Activated effector memory CD4-positive, alpha-beta T cell treated with Interleukin-2 at 50 U/mL for 16 hours (primary cell): ENCODE measurements around the gene MAST4.
"Not testable (repeated sequence)": the region's sequence is repeated elsewhere in the genome, so short reads cannot be mapped to it uniquely, and the experiment has no call there.

Experiments
- DNase-seq: peaks from one replicate; pipeline ENCODE4 v3.0.0-alpha.2; 2020

The MAST4 gene

DNA sequence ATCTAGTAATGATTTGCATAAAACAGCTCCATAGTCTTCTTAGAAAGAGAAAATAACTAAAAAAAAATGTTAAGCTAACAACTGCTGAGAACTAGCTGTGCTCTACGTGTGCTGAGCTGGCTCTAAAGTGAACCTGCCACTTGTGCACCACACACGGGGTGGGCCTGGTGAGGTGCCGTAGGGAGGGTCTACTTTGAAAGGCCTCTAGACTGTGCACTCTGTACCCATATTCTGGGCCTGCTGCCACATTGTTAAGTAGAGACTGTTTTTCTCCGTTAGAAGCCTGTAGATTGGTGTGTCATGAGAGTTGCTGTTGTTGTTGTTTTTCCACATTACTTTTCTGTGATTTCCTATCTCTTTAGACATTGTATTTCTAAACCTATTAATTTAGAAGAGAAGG, 506.5 kb downstream of the MAST4 start:
- no peak for DNase-seq

DNA sequence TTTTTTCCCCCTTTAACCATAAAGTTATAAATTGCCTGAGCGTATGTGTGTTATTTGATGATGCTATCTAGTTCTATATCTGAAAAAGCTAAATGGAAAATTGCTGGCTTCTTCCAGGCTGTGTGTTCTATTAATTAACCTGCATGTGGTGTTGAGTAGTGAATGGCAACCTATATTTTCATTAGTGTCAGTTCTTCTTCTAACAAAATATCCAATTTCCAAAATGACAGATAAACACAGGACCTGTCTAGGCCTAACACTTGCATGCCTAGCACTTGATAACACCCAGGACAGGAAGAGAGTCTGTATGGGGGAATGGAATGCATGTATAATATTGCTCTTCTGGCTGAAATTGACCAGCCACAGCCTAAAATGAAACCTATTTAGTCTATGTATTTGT, 508.7 kb downstream of the MAST4 start:
- no peak for DNase-seq

DNA sequence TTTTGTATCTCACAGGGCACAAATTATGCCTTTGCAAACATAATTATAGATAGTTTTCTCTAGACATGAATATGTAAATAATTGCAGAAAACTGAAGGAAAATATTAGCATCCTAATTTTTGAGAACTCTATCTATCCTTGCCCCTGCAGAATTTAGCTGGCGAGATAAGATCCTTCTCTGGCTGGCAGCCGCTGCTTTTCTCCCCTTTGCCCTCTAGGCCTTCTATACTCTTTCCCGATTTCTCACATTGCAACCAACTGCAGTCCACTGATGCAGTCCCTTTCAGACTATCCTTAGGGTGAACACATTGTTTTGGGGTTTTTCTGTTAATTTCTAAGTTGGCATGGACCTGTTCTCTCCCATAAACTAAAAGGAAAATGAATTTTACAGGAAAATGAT, 509.1 kb downstream of the MAST4 start:
- DNase-seq, result no peak

DNA sequence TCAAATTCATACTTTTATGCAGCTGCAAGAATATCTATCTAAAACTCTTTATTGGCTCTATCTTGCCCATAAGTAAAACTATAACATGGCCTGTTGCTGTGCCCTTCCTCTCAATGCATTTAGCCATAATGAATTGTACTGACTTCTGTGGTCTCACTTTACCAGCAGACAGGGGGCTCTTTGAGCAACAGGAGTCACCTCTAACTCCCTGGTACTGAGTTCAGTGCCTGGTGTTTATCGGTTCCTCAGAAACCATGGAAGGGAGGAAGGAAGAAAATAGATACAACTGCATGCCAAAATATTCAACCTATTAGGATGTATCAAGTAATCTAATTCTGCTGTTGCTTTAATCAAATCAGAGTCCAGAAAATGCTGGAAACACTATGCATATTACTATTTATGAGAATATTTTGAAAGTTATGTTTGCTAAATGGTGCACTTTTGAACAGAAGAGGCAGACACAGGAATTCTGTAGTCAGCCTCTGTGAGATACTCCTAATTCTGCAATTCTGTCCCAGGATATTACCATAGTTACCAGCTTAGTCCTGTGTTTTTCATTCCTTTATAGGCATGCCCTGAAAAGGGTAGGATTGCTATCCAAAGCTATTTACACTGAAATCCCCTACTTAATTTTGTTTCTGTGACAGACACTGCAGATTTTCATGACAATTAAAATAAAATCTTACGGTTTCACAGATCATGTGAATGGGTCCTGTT, 510.6 kb downstream of the MAST4 start:
- DNase-seq, result no peak

DNA sequence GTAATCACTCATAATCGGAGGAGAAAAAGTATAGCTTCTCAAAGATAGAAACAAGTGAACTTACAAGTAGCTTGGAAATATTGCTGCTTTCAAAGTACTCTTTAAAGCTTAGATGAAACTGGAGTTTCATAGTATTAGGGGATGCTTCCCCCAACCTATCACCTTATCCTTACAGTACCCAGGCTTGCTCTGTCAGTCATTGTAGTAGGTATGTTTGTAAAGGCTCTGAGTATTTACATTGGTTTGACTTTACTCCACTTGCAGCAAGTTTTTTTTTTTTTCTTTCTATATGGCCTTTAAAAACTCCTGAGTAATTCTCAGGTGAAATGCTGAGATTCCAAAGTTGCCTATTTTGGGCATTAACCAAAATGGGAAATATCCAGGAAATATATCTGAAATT, 515.6 kb downstream of the MAST4 start:
- DNase-seq, result no peak

DNA sequence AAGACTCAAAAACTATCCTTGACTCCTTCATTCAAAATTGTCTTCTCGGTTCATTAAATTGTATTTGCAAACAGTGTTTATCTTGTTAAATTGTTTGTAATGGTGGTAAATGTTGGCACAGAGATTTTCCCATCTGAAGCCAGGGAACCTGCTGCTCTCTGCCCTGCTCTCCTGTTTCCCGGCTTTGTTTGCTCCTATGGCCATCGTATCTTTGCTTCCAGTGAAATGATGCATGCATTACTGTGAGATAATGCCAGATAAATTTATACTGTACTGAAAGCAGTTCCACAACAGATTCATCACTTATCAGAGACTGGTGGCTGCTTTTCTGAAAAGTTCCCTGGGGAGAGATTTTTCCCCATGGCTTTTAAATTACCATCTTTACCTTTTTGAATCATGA, 519.1 kb downstream of the MAST4 start:
- DNase-seq, result no peak

DNA sequence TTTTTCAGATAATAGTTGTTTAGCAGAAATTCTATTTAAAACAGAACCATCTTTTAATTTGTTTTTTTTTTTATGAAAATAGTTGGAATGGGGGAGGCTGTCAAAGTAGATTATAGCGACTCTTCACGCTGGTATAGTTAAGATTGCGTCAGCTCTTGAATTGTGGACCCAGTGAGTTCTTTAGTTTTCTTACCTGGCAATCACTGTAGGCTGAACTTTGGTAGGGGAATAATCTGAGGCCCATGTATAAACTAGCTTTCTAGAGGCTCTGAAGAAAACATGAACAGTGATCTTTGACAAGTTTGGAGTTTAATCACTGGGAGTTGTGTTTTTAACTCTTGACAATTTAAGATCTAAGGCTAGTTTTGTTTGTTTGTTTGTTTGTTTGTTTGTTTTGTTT, 519.6 kb downstream of the MAST4 start:
- no peak for DNase-seq

DNA sequence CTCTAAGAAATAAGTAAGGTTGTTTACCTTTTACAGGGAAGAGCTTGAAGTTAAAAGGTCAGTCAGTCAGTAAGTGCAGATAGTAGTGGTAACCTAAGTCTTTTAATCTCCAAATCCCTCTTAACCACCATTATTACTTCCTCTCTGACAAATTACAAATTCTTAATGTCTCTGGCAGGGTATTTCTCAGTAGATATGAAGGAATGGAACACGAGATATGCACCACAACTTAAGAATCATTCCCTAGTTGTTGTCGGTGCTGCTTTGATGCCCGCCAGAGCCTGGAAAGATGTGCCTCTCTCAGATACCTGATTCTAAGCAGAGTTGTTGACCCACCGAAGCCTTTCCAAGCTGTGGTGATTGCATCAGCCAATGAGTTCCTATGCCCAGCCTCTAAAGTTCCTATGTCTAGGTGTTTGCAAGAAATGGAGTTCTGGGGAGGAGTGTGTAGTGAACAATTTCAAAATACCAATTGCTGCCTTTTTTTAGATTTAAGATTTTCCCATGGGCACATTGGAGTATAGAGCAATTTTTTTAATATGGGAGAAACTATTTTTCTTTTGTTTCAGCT, 521.9 kb downstream of the MAST4 start:
- no peak for DNase-seq

DNA sequence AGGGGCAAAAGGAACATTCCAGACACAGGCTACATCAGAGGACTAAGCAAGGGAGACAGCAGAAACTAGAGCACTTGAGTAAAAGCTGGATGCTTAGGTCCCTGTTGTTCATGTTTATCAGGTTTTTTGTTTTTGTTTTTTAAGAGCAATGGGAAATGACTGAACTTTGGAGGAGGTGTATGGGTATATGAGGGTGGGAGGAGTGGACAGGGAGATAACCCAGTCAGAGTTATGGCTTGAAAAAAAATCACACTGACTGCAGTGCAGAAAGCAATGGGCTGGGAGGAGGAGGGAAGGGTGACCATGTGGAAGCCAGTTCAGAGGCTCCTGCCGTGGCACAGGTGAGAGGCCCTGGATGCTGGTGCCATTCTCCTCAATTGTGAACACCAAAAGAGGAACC, 522.8 kb downstream of the MAST4 start:
- DNase-seq, result no peak

DNA sequence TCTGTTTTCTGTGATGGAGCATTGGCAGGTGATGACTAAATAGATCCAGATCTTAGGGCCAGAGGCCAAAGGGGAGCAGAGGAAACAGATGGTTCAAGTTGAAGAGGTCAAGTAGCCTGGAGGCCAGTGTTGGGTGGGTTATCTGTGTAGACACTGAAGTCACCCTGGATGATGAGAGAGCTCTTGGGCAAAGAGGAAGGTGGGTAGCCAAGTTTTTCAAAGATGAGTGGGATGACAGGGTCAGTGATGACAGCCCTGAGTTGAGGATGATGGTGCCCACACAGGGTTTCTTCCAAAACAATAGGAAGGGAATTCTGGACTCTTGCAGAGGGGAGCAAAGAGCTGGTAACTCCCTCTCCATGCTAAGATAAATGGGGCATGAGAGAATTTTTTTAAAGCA, 523.8 kb downstream of the MAST4 start:
- DNase-seq, result no peak

DNA sequence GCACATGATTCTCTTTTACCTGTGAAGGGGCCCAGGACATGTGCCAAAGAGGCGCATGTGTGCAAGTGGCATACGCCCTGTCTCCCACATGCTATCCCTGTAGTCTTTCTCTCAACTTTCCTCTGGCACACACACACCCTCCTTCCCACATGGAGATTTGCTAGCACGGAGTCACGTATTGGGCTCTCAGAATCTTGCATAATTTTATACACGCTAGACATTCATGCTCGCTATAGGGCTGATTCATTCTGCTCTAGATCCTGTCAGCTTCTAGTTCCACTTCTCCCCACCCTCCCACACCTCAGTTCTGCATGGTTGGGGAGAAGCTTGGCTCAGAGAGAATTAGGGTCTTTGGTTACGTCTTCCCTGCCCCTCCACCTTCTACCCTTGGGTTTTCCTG, 527.6 kb downstream of the MAST4 start:
- DNase-seq, result no peak

DNA sequence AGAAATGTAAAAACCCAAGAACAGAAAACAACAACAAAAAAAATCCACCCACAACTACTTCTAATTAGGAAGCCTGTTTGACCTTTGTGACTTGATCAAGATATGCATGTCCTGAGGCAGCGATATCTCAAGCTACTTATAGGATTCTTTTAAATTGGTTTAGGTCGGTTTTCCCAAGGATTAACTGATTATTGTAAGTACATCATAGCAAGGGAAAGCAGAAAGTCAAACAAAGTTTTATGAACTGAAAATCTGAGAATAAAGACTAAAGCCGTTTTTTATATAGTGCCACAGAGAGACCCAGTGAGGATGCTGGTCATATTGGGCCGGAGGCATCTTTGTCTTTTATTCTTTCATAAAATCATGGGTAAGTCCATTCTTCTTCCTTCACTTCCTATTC, 528.4 kb downstream of the MAST4 start:
- DNase-seq, result no peak

DNA sequence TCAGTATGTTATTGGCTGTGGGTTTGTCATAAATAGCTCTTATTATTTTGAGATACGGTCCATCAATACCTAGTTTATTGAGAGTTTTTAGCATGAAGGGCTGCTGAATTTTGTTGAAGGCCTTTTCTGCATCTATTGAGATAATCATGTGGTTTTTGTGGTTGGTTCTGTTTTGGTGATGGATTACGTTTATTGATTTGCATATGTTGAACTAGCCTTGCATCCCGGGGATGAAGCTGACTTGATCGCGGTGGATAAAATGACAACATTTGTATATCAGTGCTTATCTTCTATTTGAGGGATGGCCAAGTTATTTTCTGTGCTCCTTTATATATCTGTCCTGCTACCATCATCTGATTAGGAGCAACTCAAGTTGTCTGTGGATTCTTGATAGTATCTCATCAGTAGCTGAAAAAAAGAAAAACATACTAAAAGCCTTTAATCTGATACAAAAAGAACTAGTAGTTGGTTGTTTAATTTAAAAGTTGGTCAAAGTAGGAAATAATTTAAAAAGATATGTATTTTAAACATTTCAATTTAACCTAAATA, 531.2 kb downstream of the MAST4 start:
- DNase-seq, result not testable (repeated sequence)

DNA sequence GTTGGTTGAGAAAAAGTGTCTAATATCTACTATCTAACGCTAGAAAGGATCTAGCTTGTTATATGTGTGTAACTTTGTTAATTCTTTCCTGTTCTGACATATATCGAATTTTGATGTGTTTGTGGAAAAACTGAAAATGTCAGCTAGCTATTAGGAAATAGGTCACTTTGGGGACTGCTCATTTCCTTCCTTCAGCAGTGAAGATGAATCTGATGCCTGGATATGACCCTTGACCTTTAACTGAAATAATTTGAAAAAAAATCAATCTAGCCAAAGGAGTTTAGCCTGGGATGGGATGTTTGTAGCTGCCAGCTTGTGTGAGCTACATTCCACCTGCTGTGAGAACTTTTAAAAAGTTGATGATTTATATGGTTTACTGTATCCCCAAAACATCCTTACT, 533.6 kb downstream of the MAST4 start:
- no peak for DNase-seq

DNA sequence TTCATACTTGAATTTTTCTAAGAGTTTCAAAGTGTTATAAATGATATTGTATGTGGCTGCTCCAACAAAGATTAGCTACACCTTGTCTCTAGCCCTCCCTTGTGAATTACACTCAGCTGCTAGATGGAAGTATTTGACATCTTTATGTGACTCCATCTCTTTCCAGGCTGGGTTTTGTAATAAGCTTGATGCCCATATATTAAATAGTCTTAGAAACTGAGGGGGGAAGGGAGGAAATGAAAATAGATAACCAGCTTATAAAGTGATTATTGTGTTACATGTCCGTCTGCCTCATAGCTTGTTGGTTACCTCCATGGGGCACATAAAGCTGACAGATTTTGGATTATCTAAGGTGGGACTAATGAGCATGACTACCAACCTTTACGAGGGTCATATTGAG, 537.0 kb downstream of the MAST4 start:
- no peak for DNase-seq

DNA sequence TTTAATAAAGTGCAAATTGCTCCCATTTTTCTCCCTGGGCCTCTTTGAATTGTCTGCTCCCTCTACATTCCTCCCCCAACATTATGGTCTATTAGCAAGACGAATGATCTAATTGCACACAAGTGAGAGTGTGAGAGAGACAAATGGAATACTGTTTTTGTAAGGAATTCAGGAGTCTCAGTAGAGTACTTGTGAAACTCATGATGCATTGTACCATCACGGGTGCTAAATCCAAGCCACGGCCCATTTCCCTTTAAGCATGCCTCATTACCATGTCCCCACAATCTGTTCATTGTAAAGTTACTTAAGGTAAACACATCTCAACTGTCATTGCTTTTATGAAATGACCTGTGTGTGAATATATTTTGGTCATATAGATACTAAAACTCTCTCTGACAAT, 537.6 kb downstream of the MAST4 start:
- no peak for DNase-seq

DNA sequence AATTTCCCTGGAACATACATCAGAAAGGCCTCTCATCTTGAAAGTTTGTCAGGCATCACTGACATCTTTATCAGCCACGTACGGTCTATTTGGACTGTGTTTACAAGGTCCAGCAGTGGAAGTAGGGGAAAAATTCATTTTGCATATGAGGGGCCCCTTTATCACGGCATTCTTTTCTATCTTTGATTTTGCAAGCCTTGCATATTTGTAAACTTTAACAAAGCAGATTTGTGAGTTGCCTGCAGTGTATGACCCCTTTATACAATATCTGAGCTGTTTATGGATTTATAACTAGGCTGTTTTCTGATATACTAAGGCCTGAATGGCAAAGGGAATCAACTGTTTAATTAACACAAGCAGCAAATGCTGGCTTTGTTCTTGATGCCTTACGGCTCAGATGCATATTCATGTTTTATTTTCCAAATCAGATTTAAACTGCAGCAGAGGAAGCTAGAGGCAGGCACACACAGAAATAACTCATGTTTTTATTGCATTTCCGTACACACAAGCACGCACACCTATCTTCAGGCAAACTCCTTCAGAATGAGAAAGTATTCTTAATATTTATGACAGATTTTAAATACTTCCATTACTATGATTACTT, 539.3 kb downstream of the MAST4 start:
- no peak for DNase-seq

DNA sequence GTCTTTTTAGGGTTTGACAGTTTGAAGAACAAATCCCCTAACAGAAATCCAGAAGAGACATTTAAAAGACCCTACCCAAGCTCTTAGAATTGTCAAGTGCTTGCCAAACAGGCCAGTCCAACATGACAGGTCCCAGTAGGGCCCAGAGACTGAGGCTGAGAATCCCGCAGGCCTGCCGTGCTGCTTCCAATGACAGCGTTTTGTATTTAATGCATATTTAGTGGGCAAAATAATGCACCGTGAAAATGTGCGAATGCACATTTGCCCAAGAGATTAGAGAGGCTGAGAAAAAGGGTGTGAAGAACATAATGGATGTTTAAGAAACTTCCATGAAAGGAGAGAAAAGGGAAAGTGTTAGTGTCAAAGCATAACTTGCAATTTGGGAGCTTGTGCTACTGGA, 542.8 kb downstream of the MAST4 start:
- no peak for DNase-seq

DNA sequence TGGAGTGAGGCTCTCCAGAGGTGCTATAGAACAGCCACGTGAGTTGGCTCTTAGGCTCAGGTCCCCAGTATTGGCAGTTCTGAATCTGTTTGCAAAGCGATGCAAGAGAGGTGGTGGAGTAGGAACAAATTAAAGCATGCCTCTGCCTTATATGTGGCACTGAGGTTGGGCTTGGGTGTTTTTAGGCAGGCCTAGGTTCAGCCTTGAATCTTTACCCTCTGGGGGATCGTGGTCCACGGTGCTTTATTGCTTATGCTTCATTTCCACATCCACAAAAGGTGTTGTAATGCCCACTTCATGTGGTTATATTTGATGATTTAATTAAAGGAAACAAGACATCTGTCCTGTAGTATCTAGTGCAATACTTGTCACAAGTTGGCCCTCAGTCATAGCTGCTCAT, 544.2 kb downstream of the MAST4 start:
- no peak for DNase-seq

DNA sequence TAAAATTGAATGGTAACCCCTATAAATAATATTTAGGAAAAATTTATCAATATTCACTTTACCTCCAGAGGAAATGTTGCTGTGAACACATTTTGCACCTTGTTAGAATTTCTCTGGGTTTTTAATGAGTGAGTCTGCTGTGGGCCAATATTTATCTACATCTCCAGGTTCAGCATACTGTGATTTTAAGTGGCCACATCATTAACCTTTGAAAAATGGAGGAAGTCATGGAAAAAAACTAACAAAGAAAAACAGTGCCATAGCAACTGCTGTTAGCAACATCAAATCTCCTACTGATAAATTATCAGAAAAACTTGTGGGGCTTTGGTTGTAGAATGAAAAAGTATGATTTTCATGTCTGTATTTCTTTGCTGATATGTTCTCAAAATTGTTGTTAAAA, 545.5 kb downstream of the MAST4 start:
- DNase-seq, result no peak

DNA sequence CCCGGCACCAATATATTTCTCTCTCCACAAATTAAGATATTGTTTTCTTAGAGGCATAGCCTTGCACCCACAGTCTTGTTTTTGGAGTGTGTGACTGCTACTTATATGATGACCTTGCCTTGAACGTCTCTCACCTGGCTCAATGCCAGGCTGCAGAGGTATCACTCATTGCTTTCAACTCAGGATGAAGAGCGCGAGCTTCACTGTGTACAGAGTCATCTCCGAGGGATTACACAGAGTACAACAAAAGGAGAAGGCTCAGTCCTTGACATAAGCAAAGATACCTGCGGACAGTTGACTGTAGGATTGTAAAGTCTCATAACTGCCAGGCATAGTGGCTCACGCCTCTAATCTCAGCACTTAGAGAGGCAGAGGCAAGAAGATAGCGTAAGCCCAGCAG, 546.6 kb downstream of the MAST4 start:
- DNase-seq, result no peak

DNA sequence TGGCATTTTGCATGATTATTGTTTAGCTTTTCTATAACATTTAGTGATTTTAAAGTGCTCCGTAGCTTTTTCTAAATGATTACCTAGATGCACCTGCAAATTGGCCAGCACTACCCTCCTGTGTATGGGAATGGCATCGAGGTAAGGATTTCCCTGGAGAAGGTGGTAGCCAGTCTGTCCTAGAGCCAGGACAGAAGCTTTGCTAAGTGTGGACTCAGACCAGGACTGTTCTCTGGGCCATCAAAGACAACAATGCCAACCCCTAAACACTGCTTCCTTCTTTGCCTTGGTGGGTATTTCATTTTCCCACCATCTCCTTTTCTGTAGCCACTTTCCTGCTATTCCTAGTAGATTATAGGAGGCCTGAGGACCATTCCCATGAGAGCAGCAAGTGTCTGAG, 547.4 kb downstream of the MAST4 start:
- no peak for DNase-seq

DNA sequence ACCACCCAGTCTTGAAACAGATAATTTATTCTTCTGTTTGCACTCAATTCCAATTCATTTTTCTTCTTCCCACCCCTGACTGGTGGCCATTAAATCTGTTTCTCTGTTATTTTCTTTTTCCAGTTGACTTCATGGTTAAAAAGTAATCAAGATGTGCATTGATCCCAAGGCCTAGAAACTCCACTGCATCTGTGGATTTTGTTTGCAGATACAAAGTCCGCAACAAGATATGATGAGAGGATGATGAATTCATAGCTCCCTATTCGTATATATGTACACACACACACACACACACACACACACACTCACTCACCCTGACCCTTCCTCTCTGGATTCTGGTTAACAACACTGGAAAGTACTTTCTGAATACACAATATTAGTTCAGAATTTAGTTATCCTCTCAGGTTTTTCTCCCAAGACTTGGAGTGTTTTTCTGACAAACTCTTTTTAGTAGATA, 548.0 kb downstream of the MAST4 start:
- no peak for DNase-seq

DNA sequence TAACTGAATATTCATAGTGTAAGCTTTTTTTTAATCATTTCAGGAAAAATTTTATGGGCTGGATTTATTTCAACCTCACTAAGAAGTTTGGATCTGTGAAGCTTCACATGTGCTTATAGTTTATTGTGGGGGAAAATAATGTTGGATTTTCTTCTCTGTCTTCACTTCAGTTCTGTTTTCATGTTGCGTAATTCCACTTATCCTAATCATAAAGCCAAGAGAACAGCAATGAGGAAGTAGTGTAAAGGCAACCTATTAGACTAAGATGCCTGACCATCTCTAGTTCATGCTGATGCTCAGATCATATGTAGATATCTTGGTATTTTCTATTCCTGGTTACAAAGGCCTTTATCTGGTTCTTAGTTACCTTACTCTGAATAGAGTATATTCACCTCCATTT, 550.4 kb downstream of the MAST4 start:
- DNase-seq, result no peak

DNA sequence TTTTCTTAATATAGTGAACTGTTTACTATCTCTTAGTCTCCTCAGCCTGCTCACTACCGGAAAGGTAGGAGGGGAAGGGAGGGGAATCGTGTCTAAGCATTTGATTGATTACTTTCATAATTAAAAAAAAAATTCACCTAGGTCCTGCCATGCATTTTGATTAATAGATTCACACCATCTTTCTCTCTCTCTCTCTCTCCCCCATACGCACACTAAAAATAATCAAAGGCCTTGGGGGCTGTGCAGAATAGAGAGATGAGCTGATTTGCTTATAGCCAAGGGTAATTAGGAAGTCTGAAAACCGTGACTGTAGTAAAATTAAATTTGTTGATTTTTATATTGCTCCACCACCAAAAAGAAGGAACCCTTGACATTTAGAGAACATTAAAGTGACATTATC, 550.8 kb downstream of the MAST4 start:
- no peak for DNase-seq
